Glutamatergic neuron (in vitro differentiated cells): ENCODE data around the gene ZNF697. TPM values are rescaled to one million over a fixed set of nuclear protein-coding genes. Genes with fewer than 3 reads are reported as not detected.
A peak's percentile ranks its signal among the peaks of the same experiment; 100 is the strongest.

ENCODE experiments used
- DNase-seq: peaks from one replicate; pipeline ENCODE4 v3.0.0; 2022
- H3K27ac Mint-ChIP-seq: one replicate; pipeline ENCODE4 v1.8.0; 2020; ENCODE audit warnings: mild to moderate bottlenecking, mixed read lengths, inconsistent platforms; ENCODE audit not compliant: unreplicated experiment
- H3K27me3 Mint-ChIP-seq: one replicate; pipeline ENCODE4 v1.8.0; 2020; ENCODE audit warnings: mild to moderate bottlenecking, moderate library complexity, mixed read lengths, inconsistent platforms; ENCODE audit not compliant: unreplicated experiment
- H3K36me3 Mint-ChIP-seq: one replicate; pipeline ENCODE4 v1.8.0; 2020; ENCODE audit warnings: mild to moderate bottlenecking, mixed read lengths, inconsistent platforms; ENCODE audit not compliant: unreplicated experiment
- H3K4me1 Mint-ChIP-seq: one replicate; pipeline ENCODE4 v1.8.0; 2020; ENCODE audit warnings: mild to moderate bottlenecking, low read depth, mixed read lengths, inconsistent platforms; ENCODE audit not compliant: unreplicated experiment
- H3K4me3 Mint-ChIP-seq: one replicate; pipeline ENCODE4 v1.8.0; 2020; ENCODE audit warnings: mild to moderate bottlenecking, mixed read lengths, inconsistent platforms; ENCODE audit not compliant: unreplicated experiment
- H3K9me3 Mint-ChIP-seq: one replicate; pipeline ENCODE4 v1.8.0; 2020; ENCODE audit warnings: mild to moderate bottlenecking, moderate library complexity, mixed read lengths, inconsistent platforms; ENCODE audit not compliant: unreplicated experiment
- CTCF ChIP-seq: fragments of 200-600 bp; sonication (generic); IDR thresholded peaks from one replicate; pipeline ENCODE4 v1.5.0; 2021; ENCODE audit not compliant: partially characterized antibody, unreplicated experiment
- total RNA-seq: library from RNA; stranded (reverse); fragmentation: NEBNext Ultra II Directional; extraction: Animal tissue kit (Norgen Biotek cat#: 25700); gene quantifications from one replicate; pipeline ENCODE4 v1.2.1, GENCODE V29; 2021; ENCODE audit not compliant: unreplicated experiment

ZNF697 gene
- total RNA-seq, 1 donor from 2014 or later, result 41.9 TPM

- DNase-seq, result peak; percentile 76
- no peaks in the 10 kb centered on the region for H3K27me3 Mint-ChIP-seq
Measured at GRCh38 chr1:119675349-119676345, 27.6 kb upstream of the ZNF697 start.

GRCh38 chr1:119674835-119675289, 26.8 kb upstream of the ZNF697 start:
- Mint-ChIP-seq H3K4me1 (no peaks in the 10 kb centered on the region), H3K27me3 (no peaks in the 10 kb centered on the region), H3K36me3 (peaks cover 3% of the 10 kb centered on the region), H3K9me3 (peaks cover 2% of the 10 kb centered on the region), H3K27ac (no peak overlapping the region), H3K4me3 (peak overlapping the region; percentile 86)
- peak; percentile 41 for DNase-seq
- peak; percentile 20 for TF ChIP-seq CTCF

More at GRCh38 chr1:119675349-119676345, 27.6 kb upstream of the ZNF697 start:
- Mint-ChIP-seq H3K4me1 (no peaks in the 10 kb centered on the region), H3K9me3 (peaks cover 2% of the 10 kb centered on the region), H3K27ac (no peak overlapping the region), H3K4me3 (peak overlapping the region; percentile 86), H3K36me3 (no peaks in the 10 kb centered on the region)
- peak; percentile 83 for TF ChIP-seq CTCF

- no peak for DNase-seq
- Mint-ChIP-seq H3K27me3 (no peaks in the 10 kb centered on the region), H3K36me3 (peaks cover 5% of the 10 kb centered on the region), H3K27ac (no peak overlapping the region), H3K4me3 (no peak overlapping the region), H3K4me1 (no peaks in the 10 kb centered on the region), H3K9me3 (peaks cover 2% of the 10 kb centered on the region)
- TF ChIP-seq CTCF, result no peak
Measured at GRCh38 chr1:119674111-119674526, 26.1 kb upstream of the ZNF697 start.

GRCh38 chr1:119673171-119673940, 25.3 kb upstream of the ZNF697 start:
- H3K27me3 Mint-ChIP-seq, result no peaks in the 10 kb centered on the region
- peaks cover 5% of the 10 kb centered on the region for H3K36me3 Mint-ChIP-seq
- DNase-seq, result no peak
- H3K27ac Mint-ChIP-seq, result no peak overlapping the region
- H3K4me3 Mint-ChIP-seq, result no peak overlapping the region
- no peak for TF ChIP-seq CTCF
- H3K9me3 Mint-ChIP-seq, result peaks cover 2% of the 10 kb centered on the region
- H3K4me1 Mint-ChIP-seq, result no peaks in the 10 kb centered on the region
